ENCODE results near the gene CDC14B.

DNA sequence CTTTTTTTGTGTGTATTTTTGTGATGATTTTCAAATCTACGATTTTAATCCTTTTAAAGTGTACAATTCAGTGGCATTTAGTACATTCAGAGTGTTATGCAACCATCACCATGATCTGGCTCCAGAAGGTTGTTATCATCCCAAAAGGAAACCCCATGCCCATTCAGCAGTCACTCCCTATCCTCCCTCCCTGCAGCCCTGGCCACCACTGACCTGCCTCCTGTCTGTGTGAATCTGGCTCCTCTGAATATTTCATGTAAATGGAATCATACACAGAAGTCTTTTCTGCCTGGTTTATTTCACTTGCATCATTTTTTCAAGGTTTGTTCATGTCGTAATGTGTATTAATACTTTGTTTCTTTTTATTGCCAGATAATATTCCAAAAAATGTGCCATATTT is 137.2 kb downstream of the CDC14B start:
- TF ChIP-seq CTCF (IDR thresholded peaks at IDR 0.05; ENCODE audit: insufficient read depth, low read length, poor library complexity, severe bottlenecking) (no peak), EZH2phosphoT487 (conservative IDR thresholded peaks at IDR 0.05; ENCODE audit: low read length) (no peak)
